ENCODE data around the gene CORIN.

DNA sequence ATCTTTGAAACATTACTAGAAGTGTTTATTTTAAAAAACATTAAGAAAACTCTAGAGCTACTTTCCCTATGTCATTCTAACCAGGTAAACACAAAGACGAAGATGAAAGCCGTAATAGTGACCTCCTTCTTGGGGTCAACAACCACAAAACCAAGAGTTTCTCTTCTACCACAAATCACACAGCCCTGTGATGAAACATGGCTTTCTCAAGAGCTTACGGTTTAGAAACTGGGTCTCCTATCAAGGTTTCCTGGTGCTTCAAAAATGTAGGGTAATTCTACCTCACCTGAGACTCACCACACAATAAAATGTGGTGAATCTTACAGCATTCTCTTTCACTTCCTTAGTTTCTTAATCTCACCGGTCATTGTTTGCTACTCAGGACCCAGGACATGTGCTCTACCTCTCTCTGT is 50.9 kb downstream of the CORIN start:
- no peak for TF ChIP-seq YY1 (tag by site-specific recombination; IDR thresholded peaks at IDR 0.05)
- TF ChIP-seq, protein P1, sequence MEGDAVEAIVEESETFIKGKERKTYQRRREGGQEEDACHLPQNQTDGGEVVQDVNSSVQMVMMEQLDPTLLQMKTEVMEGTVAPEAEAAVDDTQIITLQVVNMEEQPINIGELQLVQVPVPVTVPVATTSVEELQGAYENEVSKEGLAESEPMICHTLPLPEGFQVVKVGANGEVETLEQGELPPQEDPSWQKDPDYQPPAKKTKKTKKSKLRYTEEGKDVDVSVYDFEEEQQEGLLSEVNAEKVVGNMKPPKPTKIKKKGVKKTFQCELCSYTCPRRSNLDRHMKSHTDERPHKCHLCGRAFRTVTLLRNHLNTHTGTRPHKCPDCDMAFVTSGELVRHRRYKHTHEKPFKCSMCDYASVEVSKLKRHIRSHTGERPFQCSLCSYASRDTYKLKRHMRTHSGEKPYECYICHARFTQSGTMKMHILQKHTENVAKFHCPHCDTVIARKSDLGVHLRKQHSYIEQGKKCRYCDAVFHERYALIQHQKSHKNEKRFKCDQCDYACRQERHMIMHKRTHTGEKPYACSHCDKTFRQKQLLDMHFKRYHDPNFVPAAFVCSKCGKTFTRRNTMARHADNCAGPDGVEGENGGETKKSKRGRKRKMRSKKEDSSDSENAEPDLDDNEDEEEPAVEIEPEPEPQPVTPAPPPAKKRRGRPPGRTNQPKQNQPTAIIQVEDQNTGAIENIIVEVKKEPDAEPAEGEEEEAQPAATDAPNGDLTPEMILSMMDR (tag by site-specific recombination; IDR thresholded peaks at IDR 0.05) = no peak
- no peak for TF ChIP-seq ZEB2 (tag by site-specific recombination; IDR thresholded peaks at IDR 0.05)
- no peak for TF ChIP-seq ZBTB17 (tag by site-specific recombination; IDR thresholded peaks at IDR 0.05)
- TF ChIP-seq, protein P2, sequence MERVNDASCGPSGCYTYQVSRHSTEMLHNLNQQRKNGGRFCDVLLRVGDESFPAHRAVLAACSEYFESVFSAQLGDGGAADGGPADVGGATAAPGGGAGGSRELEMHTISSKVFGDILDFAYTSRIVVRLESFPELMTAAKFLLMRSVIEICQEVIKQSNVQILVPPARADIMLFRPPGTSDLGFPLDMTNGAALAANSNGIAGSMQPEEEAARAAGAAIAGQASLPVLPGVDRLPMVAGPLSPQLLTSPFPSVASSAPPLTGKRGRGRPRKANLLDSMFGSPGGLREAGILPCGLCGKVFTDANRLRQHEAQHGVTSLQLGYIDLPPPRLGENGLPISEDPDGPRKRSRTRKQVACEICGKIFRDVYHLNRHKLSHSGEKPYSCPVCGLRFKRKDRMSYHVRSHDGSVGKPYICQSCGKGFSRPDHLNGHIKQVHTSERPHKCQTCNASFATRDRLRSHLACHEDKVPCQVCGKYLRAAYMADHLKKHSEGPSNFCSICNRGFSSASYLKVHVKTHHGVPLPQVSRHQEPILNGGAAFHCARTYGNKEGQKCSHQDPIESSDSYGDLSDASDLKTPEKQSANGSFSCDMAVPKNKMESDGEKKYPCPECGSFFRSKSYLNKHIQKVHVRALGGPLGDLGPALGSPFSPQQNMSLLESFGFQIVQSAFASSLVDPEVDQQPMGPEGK (tag by site-specific recombination; IDR thresholded peaks at IDR 0.05) = no peak
- TF ChIP-seq, protein P3, sequence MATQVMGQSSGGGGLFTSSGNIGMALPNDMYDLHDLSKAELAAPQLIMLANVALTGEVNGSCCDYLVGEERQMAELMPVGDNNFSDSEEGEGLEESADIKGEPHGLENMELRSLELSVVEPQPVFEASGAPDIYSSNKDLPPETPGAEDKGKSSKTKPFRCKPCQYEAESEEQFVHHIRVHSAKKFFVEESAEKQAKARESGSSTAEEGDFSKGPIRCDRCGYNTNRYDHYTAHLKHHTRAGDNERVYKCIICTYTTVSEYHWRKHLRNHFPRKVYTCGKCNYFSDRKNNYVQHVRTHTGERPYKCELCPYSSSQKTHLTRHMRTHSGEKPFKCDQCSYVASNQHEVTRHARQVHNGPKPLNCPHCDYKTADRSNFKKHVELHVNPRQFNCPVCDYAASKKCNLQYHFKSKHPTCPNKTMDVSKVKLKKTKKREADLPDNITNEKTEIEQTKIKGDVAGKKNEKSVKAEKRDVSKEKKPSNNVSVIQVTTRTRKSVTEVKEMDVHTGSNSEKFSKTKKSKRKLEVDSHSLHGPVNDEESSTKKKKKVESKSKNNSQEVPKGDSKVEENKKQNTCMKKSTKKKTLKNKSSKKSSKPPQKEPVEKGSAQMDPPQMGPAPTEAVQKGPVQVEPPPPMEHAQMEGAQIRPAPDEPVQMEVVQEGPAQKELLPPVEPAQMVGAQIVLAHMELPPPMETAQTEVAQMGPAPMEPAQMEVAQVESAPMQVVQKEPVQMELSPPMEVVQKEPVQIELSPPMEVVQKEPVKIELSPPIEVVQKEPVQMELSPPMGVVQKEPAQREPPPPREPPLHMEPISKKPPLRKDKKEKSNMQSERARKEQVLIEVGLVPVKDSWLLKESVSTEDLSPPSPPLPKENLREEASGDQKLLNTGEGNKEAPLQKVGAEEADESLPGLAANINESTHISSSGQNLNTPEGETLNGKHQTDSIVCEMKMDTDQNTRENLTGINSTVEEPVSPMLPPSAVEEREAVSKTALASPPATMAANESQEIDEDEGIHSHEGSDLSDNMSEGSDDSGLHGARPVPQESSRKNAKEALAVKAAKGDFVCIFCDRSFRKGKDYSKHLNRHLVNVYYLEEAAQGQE (tag by site-specific recombination; IDR thresholded peaks at IDR 0.05) = no peak
- no peak for TF ChIP-seq ZNF146 (tag by site-specific recombination; IDR thresholded peaks at IDR 0.05)
- TF ChIP-seq, protein P4, sequence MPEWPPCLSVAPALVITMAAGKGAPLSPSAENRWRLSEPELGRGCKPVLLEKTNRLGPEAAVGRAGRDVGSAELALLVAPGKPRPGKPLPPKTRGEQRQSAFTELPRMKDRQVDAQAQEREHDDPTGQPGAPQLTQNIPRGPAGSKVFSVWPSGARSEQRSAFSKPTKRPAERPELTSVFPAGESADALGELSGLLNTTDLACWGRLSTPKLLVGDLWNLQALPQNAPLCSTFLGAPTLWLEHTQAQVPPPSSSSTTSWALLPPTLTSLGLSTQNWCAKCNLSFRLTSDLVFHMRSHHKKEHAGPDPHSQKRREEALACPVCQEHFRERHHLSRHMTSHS (tag by site-specific recombination; IDR thresholded peaks at IDR 0.05) = no peak
